ENCODE measurements around the gene PCYT1B.
"Not testable (repeated sequence)": the region's sequence is repeated elsewhere in the genome, so short reads cannot be mapped to it uniquely, and the experiment has no call there.

PCYT1B gene

GRCh38 chrX:24647257-24648058 is at the start of gene PCYT1B:
PCYT1B (minus strand) TSS chrX:24647347; CDS start chrX:24647105, 242 bp downstream.
- DNase-seq = peak; percentile 39

- DNase-seq = no peak
These were observed 49.1 kb upstream of the PCYT1B start for GRCh38 chrX:24696294-24696693.

GRCh38 chrX:24694825-24695224 is 47.7 kb upstream of the PCYT1B start:
- DNase-seq = no peak

GRCh38 chrX:24693453-24694202 is 46.5 kb upstream of the PCYT1B start, which contains the start of gene POLA1:
POLA1 (plus strand) TSS chrX:24693918; CDS start chrX:24693962, 44 bp downstream.
- DNase-seq = peak; percentile 95

GRCh38 chrX:24692305-24692704 is 45.2 kb upstream of the PCYT1B start:
- no peak for DNase-seq

GRCh38 chrX:24684048-24684447 is 36.9 kb upstream of the PCYT1B start:
- DNase-seq = no peak

- no peak for DNase-seq
These were observed 35.7 kb upstream of the PCYT1B start for GRCh38 chrX:24682739-24683432.

GRCh38 chrX:24676403-24677024 is 29.4 kb upstream of the PCYT1B start:
- peak; percentile 20 for DNase-seq

- no peak for DNase-seq
These were observed 26.3 kb upstream of the PCYT1B start for GRCh38 chrX:24673424-24673823.

GRCh38 chrX:24672701-24673190 is 25.6 kb upstream of the PCYT1B start:
- no peak for DNase-seq

- DNase-seq = no peak
These were observed 21.0 kb upstream of the PCYT1B start for GRCh38 chrX:24668111-24668510.

GRCh38 chrX:24662352-24662751 is 15.2 kb upstream of the PCYT1B start:
- DNase-seq = no peak

GRCh38 chrX:24661292-24661691 is 14.1 kb upstream of the PCYT1B start:
- no peak for DNase-seq

GRCh38 chrX:24659646-24660045 is 12.5 kb upstream of the PCYT1B start:
- DNase-seq = no peak

- no peak for DNase-seq
These were observed 12.0 kb upstream of the PCYT1B start for GRCh38 chrX:24659106-24659505.

- DNase-seq = no peak
These were observed 11.3 kb upstream of the PCYT1B start for GRCh38 chrX:24658421-24658820.

- DNase-seq = no peak
These were observed 10.7 kb upstream of the PCYT1B start for GRCh38 chrX:24657671-24658386.

- DNase-seq = not testable (repeated sequence)
These were observed 8.5 kb upstream of the PCYT1B start for GRCh38 chrX:24655679-24656078.

GRCh38 chrX:24651783-24652182 is 4.6 kb upstream of the PCYT1B start:
- DNase-seq = no peak

- no peak for DNase-seq
These were observed 1.3 kb upstream of the PCYT1B start for GRCh38 chrX:24648495-24648894.

GRCh38 chrX:24646745-24647182 is 383 bp downstream of the PCYT1B start:
- no peak for DNase-seq

- DNase-seq = no peak
These were observed 1.1 kb downstream of the PCYT1B start for GRCh38 chrX:24646006-24646405.

Measured in RPMI8226 (cell line).